HG03520 (cell line): ENCODE data around the gene GFRA4.

Experiments
- ATAC-seq: cut with Tn5 transposase; IDR thresholded peaks from one replicate; pipeline ENCODE4 v1.9.1; 2021; ENCODE audit warnings: mild to moderate bottlenecking, moderate library complexity; ENCODE audit not compliant: unreplicated experiment

GFRA4 gene

GRCh38 chr20:3674995-3675900, 12.0 kb upstream of the GFRA4 start:
- no peak for ATAC-seq

- no peak for ATAC-seq
Measured at GRCh38 chr20:3674447-3674846, 11.2 kb upstream of the GFRA4 start.

- ATAC-seq: no peak
Measured at GRCh38 chr20:3673221-3674070, 10.2 kb upstream of the GFRA4 start.

DNA sequence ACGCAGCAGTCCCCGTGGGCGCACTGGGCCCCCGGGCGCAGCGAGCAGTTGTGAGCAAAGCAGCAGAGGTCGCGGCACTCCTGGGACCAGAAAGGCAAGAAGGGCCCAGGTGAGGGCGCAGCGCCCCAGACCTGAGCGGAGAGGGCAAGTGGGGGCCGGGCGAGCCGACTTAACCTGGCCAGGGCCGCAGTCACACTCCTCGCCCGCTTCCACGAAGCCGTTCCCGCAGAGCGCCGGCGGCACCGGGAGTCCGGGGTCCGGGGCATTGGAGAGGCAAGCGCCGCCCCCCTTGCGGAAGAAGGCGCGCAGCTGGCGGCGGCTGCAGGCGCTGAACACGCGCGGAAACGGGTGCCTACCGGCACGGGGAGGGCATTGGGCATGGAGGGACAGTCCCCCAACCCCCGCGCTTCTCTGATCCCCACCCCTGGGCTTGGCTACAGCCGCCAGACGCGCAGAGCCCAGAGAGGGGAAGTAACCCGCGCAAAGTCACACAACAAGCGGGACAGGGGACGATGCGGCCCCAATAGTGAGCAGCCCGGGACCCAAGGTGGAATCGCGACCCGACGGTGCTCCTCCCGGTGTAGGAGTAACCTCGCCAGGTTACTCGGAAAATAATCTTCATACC, 9.5 kb upstream of the GFRA4 start:
- ATAC-seq: no peak

- no peak for ATAC-seq
Measured at GRCh38 chr20:3671986-3672546, 8.9 kb upstream of the GFRA4 start.

DNA sequence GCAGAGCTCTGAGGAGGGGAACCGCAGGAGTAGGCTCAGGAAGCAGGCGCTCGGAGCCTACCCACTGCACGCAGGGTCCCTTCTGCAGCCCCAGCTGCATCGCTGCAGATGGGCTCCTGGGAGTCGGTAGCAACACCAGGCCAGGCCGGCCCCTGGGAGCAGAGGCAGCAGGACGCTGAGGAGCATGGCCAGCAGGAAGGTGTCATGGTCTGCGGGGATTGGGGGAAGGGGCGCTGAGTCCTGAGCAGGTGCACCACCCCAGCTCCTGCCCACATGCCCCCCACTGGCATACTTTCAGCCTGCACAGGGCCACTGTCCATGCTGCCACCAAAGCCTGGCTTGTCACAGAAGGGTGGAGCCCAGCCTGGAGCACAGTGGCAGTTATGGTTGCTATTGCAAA, 7.7 kb upstream of the GFRA4 start:
- no peak for ATAC-seq

GRCh38 chr20:3670511-3670910, 7.3 kb upstream of the GFRA4 start:
- no peak for ATAC-seq

- ATAC-seq: no peak
Measured at GRCh38 chr20:3669710-3670367, 6.6 kb upstream of the GFRA4 start.

DNA sequence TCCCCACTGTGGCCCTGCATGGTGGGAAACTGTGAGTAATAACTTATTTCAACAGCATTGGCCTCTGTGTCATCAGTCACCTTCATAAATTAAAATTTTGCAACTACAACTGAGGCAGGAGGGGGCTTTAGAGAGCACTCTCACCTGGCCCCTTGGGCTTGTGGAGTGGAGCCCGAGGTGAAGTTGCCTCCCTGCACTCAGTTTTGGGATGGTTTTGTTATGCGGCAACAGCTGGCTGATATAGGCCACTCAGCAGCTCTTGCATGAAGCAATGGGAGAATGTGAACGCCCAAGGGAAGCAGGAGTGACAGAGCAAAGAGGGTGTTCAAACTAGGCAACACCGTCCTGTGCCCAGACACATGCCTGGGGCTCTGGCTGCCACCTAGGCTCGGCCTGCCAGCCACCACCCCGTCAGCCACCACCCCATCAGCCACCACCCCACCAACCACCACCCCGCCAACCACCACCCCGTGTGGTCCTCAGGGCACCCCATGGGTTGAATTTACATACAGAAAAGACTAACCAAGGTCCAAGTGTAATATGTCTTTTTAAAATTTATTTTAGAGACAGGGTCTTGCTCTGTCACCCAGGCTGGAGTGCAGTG, 4.3 kb upstream of the GFRA4 start:
- ATAC-seq: no peak

GRCh38 chr20:3663858-3664257, 659 bp upstream of the GFRA4 start:
- ATAC-seq: no peak

DNA sequence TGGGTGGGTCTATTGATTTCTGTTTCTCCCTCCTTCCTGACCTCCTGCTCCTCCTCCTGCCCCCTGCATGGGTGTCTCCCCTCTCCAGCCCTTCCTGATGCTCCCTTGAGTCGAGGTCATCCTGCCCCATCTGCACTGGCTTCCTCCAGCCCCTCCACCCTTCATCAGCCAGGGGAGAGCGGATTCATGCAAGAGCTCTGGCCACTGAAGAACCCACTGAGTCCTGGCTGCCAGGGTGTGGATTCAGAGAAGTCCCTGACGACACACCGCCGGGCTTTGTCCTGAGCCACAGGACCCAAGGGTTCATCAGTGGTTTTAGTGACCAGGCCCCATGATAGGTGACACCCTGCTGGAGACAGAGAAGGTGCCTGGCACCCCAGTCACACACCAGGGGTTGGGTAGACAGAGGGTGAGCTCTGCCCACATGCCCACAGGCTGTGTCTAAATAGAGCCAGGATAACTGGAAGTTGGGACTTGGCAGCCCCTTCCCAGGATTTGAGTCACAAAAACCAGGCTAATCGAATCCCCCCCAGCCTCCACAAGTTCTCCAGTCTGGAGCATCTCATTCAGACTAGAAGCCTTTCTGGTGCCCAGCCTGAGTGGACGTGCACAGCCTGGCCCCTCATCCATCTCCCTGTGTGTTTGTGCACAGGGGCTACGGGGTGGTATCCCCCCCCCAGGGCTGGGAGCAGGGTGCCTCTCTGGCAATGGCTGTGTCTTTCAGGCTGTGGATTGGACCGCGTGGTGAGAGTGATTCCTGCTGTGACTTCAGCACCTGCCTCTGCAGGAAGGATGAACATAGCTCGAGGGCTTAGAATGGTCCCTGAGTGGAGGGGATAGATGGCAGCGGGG, 1.2 kb downstream of the GFRA4 start:
- no peak for ATAC-seq

GRCh38 chr20:3661060-3661813, 2.0 kb downstream of the GFRA4 start:
- no peak for ATAC-seq

GRCh38 chr20:3660262-3661059, 2.7 kb downstream of the GFRA4 start:
- no peak for ATAC-seq

DNA sequence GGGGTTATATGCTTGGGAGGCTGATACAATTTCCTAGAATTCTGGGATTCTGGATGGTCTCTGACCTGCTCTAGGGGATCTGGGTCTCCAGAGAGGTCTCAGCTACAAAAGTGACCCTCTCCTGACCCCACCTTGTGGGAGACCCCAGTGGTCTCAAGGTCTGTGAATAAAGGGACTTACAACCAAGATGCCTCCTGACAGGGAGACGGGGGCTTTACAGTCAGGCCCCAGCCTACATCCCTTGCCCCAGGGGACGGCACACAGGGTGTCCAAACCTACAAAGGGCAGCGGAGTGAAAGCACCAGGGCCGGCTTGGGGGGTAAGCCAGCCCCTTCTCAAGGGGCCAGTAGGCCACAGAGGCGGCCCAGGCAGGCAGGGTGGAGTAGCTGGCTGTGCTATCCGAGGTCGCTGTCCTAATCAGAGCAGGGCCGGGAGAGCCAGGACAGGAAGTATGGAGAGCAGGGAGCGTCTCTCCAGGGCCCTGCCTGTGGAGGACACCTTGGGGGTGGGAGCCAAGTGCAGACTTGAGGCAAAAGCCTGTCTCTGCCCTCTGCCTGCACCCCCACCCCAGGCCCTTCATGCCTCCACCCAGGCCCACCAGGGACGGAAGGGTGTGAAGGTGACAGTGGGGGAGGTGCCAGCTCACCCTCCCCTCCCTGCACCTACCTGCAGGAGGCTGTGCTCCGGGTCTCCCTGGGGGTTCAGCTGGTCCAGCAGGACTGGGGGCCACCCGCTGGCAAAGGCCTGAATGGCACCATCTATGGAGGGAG, 3.5 kb downstream of the GFRA4 start:
- ATAC-seq: no peak

- peak; percentile 95 for ATAC-seq
Measured at GRCh38 chr20:3658716-3659491, 4.3 kb downstream of the GFRA4 start.

DNA sequence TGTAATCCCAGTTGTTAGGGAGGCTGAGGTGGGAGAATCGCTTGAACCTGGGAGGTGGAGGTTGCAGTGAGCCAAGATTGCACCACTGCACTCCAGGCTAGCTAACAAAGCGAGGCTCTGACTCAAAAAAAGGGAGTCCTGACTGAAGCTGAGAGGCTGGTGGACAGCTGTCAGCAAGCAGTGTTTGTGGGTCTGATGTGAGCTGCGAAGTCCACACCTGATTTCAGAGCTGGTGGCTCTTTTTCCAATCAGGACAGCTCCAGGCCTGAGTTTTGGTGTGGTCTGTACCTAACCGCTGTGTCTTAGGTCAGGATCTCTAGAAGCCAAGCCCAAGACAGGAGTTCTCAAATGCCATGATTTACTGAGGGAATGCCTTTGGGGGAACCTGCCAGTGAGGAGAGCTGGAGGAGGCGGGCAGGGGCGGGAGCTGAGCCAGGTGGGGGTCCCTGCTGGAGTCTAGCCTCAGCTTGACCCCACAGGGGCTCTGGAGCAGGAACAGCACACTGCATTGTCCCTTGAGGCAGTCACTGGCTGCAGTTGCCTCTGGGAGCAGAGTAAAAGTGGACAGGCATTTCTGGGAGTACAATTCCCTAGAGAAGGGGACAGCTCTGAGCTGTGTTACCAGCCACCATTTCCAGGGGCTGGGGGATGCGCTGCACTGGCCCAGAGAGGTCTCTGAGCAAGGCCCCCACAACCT, 5.0 kb downstream of the GFRA4 start:
- no peak for ATAC-seq
